Testis (tissue), 2 donors: Measurements from ENCODE around the gene IGFLR1.

Experiments used
- CTCF ChIP-seq, 3 experiments: fragments of 450-650 bp in 2 of 3; fragments of 200-600 bp in 1 of 3; sonication (generic) in 1 of 3; IDR thresholded peaks; one replicate each; pipeline ENCODE4 v1.5.1; 2016 to 2019; ENCODE audit warnings: antibody characterized with exemption in 3 of 3, mild to moderate bottlenecking in 2 of 3, moderate library complexity in 1 of 3
- POLR2A ChIP-seq: fragments of 450-650 bp; IDR thresholded peaks from one replicate; pipeline ENCODE4 v1.6.1; 2017; ENCODE audit warnings: antibody characterized with exemption, mild to moderate bottlenecking, moderate library complexity

DNA sequence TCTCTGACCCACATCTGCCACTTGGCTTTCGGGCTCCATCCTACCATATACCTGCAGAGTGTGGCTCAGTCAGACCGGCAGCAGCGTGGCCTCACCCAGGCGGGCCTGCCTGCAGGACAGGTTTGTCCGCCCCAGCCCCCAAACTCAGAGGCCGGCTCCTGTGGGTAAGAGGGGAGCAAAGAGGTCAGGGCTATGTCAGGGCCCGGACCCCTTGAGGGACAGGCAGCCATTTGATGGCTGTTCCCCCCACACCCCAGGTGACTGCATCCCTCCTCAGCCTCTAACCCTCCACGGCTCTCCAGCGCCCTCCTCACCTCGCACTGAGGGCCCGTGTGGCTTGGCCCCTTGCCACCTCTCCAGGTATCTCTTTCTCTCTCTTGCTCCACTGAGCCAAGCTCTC is 50.2 kb downstream of the IGFLR1 start:
- no peak for TF ChIP-seq CTCF (IDR thresholded peaks at IDR 0.05)
- TF ChIP-seq POLR2A = no peak
